ENCODE measurements around the gene CYSTM1.

CYSTM1 gene

GRCh38 chr5:140215276-140215675 lies 40.3 kb downstream of the CYSTM1 start:
- Histone ChIP-seq H3K9me3 (ENCODE audit: control insufficient read depth, insufficient read depth, low read length) (no peaks in the 10 kb centered on the region), H3K36me3 (ENCODE audit: control insufficient read depth, low read length) (no peaks in the 10 kb centered on the region), H3K4me3 (ENCODE audit: low read length) (no peak overlapping the region), H3K4me2 (ENCODE audit: low read length) (no peak overlapping the region), H3K27me3 (ENCODE audit: control insufficient read depth, low read length) (no peaks in the 10 kb centered on the region), H4K20me1 (ENCODE audit: control insufficient read depth, insufficient read depth, low read depth, low read length) (no peaks in the 10 kb centered on the region), H3F3A (ENCODE audit: control insufficient read depth, insufficient read depth) (no peaks in the 10 kb centered on the region), H3K79me2 (ENCODE audit: control insufficient read depth, low read length) (no peaks in the 10 kb centered on the region), H3K9me2 (replicated peaks; ENCODE audit: control insufficient read depth, low read length) (no peaks in the 10 kb centered on the region), H3K4me1 (ENCODE audit: control insufficient read depth, low read length) (no peaks in the 10 kb centered on the region), H3K27ac (ENCODE audit: low read depth, low read length) (no peak overlapping the region)
- TF ChIP-seq, protein P1, sequence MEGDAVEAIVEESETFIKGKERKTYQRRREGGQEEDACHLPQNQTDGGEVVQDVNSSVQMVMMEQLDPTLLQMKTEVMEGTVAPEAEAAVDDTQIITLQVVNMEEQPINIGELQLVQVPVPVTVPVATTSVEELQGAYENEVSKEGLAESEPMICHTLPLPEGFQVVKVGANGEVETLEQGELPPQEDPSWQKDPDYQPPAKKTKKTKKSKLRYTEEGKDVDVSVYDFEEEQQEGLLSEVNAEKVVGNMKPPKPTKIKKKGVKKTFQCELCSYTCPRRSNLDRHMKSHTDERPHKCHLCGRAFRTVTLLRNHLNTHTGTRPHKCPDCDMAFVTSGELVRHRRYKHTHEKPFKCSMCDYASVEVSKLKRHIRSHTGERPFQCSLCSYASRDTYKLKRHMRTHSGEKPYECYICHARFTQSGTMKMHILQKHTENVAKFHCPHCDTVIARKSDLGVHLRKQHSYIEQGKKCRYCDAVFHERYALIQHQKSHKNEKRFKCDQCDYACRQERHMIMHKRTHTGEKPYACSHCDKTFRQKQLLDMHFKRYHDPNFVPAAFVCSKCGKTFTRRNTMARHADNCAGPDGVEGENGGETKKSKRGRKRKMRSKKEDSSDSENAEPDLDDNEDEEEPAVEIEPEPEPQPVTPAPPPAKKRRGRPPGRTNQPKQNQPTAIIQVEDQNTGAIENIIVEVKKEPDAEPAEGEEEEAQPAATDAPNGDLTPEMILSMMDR (IDR thresholded peaks at IDR 0.05; ENCODE audit: low read depth, low read length, poor library complexity, severe bottlenecking): no peak
- no peak for TF ChIP-seq EZH2phosphoT487 (IDR thresholded peaks at IDR 0.05; ENCODE audit: borderline replicate concordance, low read length)

- no peak for TF ChIP-seq EZH2phosphoT487 (IDR thresholded peaks at IDR 0.05; ENCODE audit: borderline replicate concordance, low read length)
- TF ChIP-seq, protein P1 (IDR thresholded peaks at IDR 0.05; ENCODE audit: low read depth, low read length, poor library complexity, severe bottlenecking): no peak
- Histone ChIP-seq H3K36me3 (ENCODE audit: control insufficient read depth, low read length) (no peaks in the 10 kb centered on the region), H4K20me1 (ENCODE audit: control insufficient read depth, insufficient read depth, low read depth, low read length) (no peaks in the 10 kb centered on the region), H3K27ac (ENCODE audit: low read depth, low read length) (no peak overlapping the region), H3K4me1 (ENCODE audit: control insufficient read depth, low read length) (no peaks in the 10 kb centered on the region), H3K9me3 (ENCODE audit: control insufficient read depth, insufficient read depth, low read length) (no peaks in the 10 kb centered on the region), H3K4me2 (ENCODE audit: low read length) (no peak overlapping the region), H3K9me2 (replicated peaks; ENCODE audit: control insufficient read depth, low read length) (no peaks in the 10 kb centered on the region), H3K27me3 (ENCODE audit: control insufficient read depth, low read length) (no peaks in the 10 kb centered on the region), H3K4me3 (ENCODE audit: low read length) (no peak overlapping the region), H3F3A (ENCODE audit: control insufficient read depth, insufficient read depth) (no peaks in the 10 kb centered on the region), H3K79me2 (ENCODE audit: control insufficient read depth, low read length) (no peaks in the 10 kb centered on the region)
These were observed 41.6 kb downstream of the CYSTM1 start for GRCh38 chr5:140216478-140217074.

- H3K27me3 ChIP-seq (ENCODE audit: control insufficient read depth, low read length): no peaks in the 10 kb centered on the region
- no peaks in the 10 kb centered on the region for H3K36me3 ChIP-seq (ENCODE audit: control insufficient read depth, low read length)
- H3K79me2 ChIP-seq (ENCODE audit: control insufficient read depth, low read length): no peaks in the 10 kb centered on the region
- H3F3A ChIP-seq (ENCODE audit: control insufficient read depth, insufficient read depth): no peaks in the 10 kb centered on the region
- no peak overlapping the region for H3K4me2 ChIP-seq (ENCODE audit: low read length)
- H3K9me2 ChIP-seq (replicated peaks; ENCODE audit: control insufficient read depth, low read length): no peaks in the 10 kb centered on the region
- no peaks in the 10 kb centered on the region for H3K4me1 ChIP-seq (ENCODE audit: control insufficient read depth, low read length)
- H3K9me3 ChIP-seq (ENCODE audit: control insufficient read depth, insufficient read depth, low read length): no peaks in the 10 kb centered on the region
- no peak overlapping the region for H3K4me3 ChIP-seq (ENCODE audit: low read length)
- no peak for TF ChIP-seq EZH2phosphoT487 (IDR thresholded peaks at IDR 0.05; ENCODE audit: borderline replicate concordance, low read length)
- TF ChIP-seq, protein P1 (IDR thresholded peaks at IDR 0.05; ENCODE audit: low read depth, low read length, poor library complexity, severe bottlenecking): no peak
- no peak overlapping the region for H3K27ac ChIP-seq (ENCODE audit: low read depth, low read length)
- H4K20me1 ChIP-seq (ENCODE audit: control insufficient read depth, insufficient read depth, low read depth, low read length): no peaks in the 10 kb centered on the region
These were observed 42.5 kb downstream of the CYSTM1 start for GRCh38 chr5:140217299-140218026.

All from DOHH2 (cell line).